ENCODE results near the gene SRGAP2B.
"Not testable (repeated sequence)": the region's sequence is repeated elsewhere in the genome, so short reads cannot be mapped to it uniquely, and the experiment has no call there.

GRCh38 chr1:144932153-144932552 is 163.0 kb downstream of the SRGAP2B start:
- TF ChIP-seq, protein P1, sequence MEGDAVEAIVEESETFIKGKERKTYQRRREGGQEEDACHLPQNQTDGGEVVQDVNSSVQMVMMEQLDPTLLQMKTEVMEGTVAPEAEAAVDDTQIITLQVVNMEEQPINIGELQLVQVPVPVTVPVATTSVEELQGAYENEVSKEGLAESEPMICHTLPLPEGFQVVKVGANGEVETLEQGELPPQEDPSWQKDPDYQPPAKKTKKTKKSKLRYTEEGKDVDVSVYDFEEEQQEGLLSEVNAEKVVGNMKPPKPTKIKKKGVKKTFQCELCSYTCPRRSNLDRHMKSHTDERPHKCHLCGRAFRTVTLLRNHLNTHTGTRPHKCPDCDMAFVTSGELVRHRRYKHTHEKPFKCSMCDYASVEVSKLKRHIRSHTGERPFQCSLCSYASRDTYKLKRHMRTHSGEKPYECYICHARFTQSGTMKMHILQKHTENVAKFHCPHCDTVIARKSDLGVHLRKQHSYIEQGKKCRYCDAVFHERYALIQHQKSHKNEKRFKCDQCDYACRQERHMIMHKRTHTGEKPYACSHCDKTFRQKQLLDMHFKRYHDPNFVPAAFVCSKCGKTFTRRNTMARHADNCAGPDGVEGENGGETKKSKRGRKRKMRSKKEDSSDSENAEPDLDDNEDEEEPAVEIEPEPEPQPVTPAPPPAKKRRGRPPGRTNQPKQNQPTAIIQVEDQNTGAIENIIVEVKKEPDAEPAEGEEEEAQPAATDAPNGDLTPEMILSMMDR (IDR thresholded peaks at IDR 0.05): not testable (repeated sequence)
- not testable (repeated sequence) for TF ChIP-seq POLR2A (IDR thresholded peaks at IDR 0.05)
